Mucosa of gallbladder (tissue), 1 donor: ENCODE results near the gene KCP. TPM values are rescaled to one million over a fixed set of nuclear protein-coding genes. Genes with fewer than 3 reads are reported as not detected.
"Not testable (repeated sequence)": the region's sequence is repeated elsewhere in the genome, so short reads cannot be mapped to it uniquely, and the experiment has no call there.

Experiments used
- DNase-seq: peaks from one replicate; pipeline ENCODE4 v3.0.0-alpha.2; 2020; ENCODE audit warnings: low spot score
- total RNA-seq: library from RNA; stranded (reverse); gene quantifications from one replicate; pipeline ENCODE4 v1.2.1, GENCODE V29; 2021
- donor health status: DM: no; HTN: no; CAD: no.

The KCP gene
- total RNA-seq, 1 donor from 2014 or later: 5.2 TPM

DNA sequence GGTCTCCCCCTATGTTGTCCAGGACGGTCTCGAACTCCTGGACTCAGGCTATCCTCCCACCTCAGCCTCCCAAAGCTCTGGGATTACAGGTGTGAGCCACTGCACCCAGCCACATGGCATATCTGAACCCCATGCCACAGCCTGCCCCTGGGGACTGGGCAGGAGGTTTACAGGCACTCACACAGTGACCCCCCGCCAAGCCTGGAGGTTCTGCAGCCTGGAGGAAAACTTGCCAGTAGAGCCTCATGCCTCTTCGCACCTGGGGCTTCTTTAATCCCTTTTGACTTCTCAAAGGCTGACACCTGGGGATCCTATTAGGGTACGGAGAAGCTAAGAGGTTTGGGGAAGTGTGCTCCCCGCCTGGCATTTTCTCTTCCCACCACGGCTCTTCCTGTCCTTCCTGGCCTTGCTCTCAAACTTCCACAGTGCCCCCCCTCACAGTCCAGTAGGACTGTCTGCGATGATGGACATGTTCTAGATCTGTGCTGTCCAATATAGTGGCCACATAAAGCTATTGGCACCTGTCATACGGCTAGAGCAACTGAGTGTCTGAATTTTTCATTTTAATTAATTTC lies 11.4 kb upstream of the KCP start:
- DNase-seq: no peak

DNA sequence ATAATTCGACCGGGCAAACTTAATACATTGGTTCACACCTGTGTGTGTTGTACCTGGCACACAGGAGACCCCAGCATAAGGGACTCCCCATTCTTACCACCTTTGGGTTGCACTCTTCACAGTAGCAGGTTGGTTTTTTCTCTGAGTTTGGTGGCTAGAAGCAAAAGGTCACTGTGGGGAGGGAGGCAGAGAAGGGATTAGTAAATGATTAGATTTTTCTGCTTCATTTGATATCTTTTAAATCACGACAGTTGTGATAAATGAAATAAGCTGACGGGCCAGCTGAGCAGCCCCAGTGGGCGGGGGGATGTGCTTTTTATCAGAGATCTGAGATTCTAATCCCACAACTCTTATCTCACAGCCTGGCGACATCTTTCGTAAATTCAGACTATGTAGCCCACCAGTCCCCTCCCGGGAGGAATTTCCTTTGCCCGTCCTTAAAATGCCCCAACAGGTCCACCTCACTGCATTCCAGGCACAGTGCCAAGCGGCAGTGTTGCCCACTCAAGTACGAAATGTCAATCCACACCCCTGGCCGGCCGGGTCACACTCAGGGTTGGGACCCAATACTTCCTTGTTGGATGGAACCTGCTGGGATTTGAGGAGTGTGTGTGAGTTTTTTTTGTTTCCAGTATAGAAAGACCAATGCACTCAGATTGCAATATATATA lies 10.5 kb upstream of the KCP start:
- DNase-seq: no peak

- DNase-seq: no peak
Measured at GRCh38 chr7:128919881-128920799, 9.6 kb upstream of the KCP start.

DNA sequence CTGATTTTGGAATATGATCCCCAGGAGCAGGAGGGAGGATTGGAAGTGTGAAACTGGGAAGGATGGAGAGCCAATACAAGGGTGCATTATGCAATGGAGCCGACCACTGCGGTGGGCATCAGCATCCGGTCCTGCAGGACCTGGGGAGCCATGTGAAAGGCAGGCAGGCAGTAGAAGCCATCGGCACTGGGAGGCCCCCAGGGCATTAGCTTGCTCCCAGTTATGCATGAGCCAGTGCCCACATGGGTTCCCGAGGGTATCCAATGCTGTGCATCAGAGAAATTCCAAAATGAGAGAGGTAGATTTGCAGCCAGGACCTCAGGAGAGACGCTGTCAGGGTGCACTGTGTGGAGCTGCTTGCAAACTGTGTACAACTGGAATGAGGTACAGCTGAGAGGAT lies 8.7 kb upstream of the KCP start:
- DNase-seq: no peak

DNA sequence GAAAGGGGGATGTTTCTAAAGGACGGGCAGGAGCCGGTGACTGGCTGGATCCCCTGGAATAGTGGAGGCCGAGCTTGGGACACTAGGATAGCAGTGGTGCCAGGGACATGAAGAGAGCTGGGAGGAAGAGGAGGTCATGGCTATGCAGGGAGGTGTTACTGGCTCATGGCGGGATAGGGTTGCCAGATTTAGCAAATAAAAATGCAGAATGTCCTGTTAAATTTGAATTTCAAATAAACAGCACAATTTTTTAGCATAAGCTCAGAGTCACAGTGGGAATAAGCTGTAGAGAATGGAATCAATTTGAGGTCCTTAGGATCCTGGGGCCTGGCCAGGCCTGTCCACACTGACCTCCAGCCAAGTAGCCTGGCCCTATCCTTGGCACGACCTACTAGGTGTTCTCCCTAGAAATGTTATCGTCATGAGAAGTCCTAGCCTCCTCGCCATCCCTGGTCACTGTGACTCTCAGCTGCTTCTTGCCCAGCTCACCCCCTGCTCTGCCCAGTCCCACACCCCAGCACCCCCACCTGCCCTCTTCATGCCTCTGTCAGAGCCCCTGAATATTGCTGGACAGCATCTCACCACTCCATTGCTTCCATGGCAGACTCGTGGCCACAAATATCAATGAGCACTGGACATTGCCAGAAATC lies 7.6 kb upstream of the KCP start:
- DNase-seq: no peak

DNA sequence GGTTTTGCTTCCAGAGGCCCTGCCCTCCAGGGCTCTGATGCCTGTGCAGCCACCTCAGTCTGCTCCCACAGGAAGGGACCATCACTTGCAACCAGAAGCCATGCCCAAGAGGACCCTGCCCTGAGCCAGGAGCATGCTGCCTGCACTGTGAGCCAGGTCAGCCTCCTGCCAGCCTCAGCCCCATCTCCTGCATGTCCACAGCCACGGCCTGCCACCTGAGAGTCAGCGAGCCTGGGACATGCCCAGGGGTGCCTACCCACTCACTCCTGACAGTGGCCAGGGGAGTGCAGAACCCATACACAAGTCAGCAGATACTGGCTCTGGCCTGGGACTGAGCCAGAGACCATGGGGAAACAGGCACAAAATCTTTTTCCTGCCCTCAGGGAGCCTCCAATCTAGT lies 6.6 kb upstream of the KCP start:
- DNase-seq: no peak

DNA sequence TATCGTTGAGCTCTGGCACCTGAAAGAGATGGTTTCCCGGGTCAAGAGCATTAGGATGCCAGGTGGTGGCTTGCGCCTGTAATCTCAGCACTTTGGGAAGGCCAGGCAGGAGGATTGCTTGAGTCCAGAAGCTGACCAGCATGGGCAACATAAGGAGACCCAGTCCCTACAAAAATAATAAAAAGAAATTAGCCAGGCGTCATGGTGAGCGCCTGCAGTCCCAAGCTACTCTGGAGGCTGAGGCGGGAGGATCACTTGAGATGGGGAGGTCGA lies 6.1 kb upstream of the KCP start:
- DNase-seq: no peak

DNA sequence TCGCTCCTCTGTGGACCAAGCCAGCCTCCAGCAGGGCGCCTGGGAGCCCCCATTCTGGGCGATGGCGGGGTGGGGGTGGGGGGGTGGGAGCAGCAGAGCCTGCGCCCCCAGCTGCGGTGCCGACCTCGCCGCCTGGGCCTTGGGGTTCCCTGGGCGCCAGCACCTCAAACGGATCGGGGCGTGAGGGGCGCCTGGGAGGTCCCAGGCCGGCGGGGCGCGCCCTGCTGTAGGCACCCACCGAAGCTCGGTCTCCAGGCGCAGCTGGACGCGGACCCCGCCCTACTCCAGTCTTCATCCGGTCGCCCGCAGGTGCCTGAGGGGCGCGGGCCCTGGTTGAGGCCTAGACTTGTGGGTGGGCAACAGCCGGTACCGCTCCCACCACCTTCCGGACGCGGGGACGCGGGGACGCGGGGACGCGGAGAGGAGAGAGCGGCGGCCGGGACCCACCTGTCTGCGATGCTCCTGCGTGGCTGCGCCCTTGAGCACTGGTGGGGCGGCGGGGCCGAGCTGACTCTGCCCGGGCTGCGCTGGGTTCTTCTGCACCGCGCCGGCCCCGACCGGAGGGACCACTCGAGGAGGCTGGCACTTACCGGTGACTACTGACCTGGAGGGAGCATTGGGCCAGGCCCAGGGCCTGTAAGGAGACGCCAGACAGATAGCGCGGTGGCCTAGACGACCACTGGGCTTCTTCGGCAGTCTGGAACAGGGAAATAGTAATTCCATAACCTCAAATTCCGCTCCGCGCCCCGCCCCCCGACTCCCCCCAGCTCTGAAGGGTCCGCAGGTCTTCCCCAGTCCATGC lies 5.5 kb upstream of the KCP start:
- no peak for DNase-seq

DNA sequence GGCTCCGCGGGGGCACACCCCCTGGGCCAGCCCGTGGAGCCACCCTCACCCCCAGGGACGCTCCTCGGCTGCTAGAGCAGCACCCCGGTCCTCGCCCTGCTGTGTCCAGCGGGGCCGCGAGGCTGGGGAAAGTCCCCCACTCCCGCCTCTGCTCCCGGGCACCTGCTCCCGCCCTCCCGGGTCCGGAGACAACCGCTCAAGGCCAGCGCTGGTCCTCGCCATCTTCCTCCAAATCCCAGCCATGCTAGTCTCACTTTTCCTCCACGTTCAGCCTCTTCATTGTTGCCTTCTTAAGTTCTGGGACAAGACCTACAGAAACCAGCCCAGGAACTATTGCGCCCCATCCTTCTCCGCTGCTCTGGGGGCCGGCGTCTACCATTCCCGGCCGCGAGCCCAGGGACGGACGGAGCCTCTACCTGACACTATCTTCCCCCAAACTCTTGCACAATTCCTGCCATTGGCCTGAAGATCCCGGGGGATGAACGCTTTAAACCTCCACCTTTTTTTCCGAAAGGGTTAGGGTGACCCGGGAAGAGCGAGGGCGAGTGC lies 4.8 kb upstream of the KCP start:
- no peak for DNase-seq

DNA sequence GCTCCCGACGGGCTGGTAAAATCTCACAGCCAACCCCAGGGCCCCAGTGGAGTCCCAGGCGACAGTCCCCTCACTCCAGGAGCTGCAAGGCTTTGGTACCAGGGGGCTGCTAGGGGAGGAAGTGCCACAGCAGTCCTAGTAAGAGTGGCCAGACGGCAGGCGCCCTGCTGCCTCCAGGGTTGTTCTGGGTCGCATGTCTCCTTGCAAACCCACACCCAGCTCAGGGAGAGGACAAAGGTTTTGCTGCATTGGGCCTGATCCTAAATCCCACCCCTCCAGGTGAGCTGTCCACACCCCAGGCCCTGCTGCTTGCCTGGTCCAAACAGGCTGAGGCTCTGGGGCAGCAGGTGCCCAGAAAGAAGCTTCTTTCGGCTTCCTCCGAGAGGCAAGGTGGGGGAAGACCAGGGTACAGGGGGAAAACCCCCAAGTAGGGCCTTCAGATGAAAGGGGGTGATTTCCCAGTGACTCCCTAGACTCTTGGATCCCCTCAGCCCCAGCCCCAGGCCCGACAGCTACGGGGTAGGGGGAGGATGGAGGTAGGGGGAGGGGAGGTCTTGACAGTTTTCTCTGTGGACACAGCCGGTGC lies 4.2 kb upstream of the KCP start:
- no peak for DNase-seq

GRCh38 chr7:128913870-128914565 lies 3.5 kb upstream of the KCP start:
- no peak for DNase-seq

- not testable (repeated sequence) for DNase-seq
Measured at GRCh38 chr7:128912709-128913495, 2.4 kb upstream of the KCP start.

DNA sequence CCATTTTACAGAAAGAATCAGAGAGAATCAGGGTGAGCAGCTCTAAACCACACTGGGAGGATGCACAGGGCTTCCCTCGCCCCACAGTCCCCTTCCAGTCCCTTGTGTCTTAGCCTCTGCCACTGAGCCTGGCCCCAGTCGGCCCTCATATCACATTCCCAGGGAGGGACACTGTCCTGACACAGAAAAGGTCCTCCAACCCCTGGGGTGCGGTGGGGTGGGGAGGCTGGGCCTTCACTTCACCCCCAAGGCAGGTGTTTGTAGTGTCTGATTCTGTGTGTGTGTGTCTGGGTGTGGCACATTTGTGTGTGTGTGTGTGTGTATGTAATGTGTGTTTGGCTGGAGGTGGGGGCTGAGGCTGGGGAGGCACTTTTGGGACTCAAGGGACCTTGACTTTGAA lies 1.8 kb upstream of the KCP start:
- DNase-seq: no peak

- DNase-seq: no peak
Measured at GRCh38 chr7:128911423-128912031, 1.0 kb upstream of the KCP start.

- DNase-seq: no peak
Measured at GRCh38 chr7:128909625-128910568, 612 bp downstream of the KCP start.

DNA sequence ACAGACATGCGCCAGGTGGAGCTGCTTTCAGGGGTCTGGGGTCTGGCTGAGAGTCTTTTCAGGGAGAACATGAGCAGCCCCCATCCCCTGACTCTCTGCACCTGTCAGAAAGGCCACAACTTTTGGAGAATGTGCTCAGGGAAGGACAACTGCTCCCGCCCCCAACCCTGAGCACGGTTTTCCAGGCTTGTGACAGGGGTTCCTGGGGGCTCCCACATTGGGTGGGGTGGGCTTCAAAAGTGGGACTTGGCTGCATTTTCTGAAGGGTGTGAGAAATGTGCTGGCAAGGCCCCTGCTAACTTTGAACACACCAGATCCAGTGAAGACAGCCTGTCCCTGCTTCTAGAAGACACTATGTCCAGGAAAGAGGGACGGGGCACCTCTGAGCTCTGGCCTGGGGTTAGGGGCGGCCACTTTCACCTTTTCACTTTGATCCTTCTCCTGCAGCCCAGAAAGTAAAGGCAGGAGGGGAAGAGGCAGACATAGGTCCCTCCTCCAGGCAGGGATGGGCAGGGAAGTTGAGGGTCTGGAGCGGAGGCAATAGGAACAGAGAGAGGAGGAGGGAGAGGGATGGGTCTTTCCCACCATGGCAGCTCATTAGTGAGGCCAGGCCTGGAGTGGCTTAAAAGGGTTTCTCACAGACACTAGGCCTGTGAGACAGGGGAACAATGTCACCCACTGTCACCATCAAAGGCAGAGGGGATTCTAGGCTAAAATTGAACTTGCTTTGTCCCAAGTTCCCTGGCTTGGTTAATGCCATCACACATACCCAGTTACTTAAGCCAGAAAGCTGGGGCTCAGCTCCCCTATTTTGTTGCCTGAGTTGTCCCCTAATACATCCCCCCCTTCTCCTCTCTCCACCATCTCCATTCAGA lies 1.5 kb downstream of the KCP start:
- no peak for DNase-seq
